GM19328 (cell line): Measurements from ENCODE around the gene EPN1.
A peak's percentile ranks its signal among the peaks of the same experiment; 100 is the strongest.

ENCODE experiments used
- ATAC-seq: cut with Tn5 transposase; IDR thresholded peaks from one replicate; pipeline ENCODE4 v1.9.1; 2021; ENCODE audit warnings: mild to moderate bottlenecking, moderate library complexity; ENCODE audit not compliant: unreplicated experiment

Gene EPN1

GRCh38 chr19:55678121-55678671 is 3.2 kb downstream of the EPN1 start:
- ATAC-seq = peak; percentile 59

- no peak for ATAC-seq
Observed at GRCh38 chr19:55679343-55680257, 4.6 kb downstream of the EPN1 start.

GRCh38 chr19:55680339-55681130 is 5.5 kb downstream of the EPN1 start:
- no peak for ATAC-seq

GRCh38 chr19:55681131-55682092 is 6.4 kb downstream of the EPN1 start:
- ATAC-seq = no peak

GRCh38 chr19:55683449-55684261 is 8.6 kb downstream of the EPN1 start:
- no peak for ATAC-seq

- ATAC-seq = no peak
Observed at GRCh38 chr19:55684946-55685681, 10.1 kb downstream of the EPN1 start.

- ATAC-seq = no peak
Observed at GRCh38 chr19:55685776-55686175, 10.8 kb downstream of the EPN1 start.

- no peak for ATAC-seq
Observed at GRCh38 chr19:55686311-55687050, 11.5 kb downstream of the EPN1 start.

GRCh38 chr19:55687281-55688201 is 12.5 kb downstream of the EPN1 start:
- ATAC-seq = no peak

- ATAC-seq = no peak
Observed at GRCh38 chr19:55688422-55689218, 13.6 kb downstream of the EPN1 start.

GRCh38 chr19:55689411-55690108 is 14.5 kb downstream of the EPN1 start:
- ATAC-seq = no peak

- no peak for ATAC-seq
Observed at GRCh38 chr19:55690109-55690768, 15.2 kb downstream of the EPN1 start.

GRCh38 chr19:55690769-55691545 is 15.9 kb downstream of the EPN1 start:
- ATAC-seq = no peak
